Cardiac fibroblast (primary cell): ENCODE results near the gene NOTCH1.

Experiments
- DNase-seq, 2 donors: peaks; one replicate each; pipeline versions ENCODE4 v3.0.0 to v3.0.0-alpha.2; 2010; ENCODE audit warnings: low read depth in 2 of 2
- H3K4me3 ChIP-seq, 2 donors: replicated peaks in 1 of 2; 1 replicate in 1 of 2; 2 replicates in 1 of 2; pipeline ENCODE4 v1.5.1; 2011; ENCODE audit warnings: low read depth in 2 of 2, low read length in 2 of 2, mild to moderate bottlenecking in 2 of 2, moderate library complexity in 1 of 2
- TF ChIP-seq, protein P1 (sequence below): IDR thresholded peaks from one replicate; pipeline ENCODE4 v1.5.1; 2011; ENCODE audit warnings: low read depth, mild to moderate bottlenecking, low read length, inconsistent platforms

The NOTCH1 gene

DNA sequence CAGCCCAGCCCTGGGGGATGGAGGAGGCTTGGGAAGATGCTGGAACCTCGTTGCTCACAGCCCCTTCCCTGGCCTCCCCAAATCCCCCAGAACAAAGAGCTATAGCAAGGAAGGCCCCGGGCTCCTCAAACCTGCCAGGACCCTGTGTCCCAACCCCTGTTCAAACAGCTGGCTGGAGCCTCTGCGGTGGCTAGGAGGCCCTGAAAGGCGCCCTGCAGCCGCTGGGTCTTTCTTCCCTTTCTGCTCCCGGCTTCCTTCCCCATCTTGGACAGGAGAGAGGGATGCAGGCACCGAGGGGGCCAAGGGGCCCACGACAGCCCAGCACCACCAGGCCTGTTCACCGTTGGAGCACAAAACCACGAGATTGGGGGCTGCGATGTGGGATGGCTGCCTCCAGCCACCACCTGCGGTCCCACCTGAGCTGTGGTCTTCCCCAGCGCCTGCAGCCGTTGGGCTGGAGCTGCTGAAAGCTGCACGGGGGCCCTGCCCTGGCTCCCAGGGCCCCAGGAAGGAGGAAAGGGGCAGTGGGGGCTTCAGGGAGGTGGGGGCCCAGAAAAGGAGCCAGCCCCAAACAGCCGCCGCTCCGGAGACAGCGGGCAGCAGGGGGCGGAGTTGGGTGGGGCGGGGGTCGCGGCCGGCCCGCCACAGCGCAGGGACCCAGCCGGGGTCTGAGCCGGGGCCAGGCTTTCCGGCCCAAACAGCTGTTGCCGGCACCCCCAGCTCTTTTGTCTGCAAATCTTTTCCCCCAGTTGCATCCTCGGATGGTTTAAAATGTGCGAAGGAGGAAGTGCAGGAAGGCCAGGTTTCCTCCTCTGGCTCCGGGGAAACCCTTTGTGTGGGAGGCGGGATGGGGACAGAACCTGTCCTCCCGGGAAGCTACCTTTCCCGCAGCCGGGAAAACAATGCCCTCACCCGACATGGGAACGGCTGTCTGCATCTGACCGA, 16.1 kb downstream of the NOTCH1 start:
- no peak for DNase-seq
- H3K4me3 ChIP-seq, result no peak overlapping the region
- TF ChIP-seq, protein P1, sequence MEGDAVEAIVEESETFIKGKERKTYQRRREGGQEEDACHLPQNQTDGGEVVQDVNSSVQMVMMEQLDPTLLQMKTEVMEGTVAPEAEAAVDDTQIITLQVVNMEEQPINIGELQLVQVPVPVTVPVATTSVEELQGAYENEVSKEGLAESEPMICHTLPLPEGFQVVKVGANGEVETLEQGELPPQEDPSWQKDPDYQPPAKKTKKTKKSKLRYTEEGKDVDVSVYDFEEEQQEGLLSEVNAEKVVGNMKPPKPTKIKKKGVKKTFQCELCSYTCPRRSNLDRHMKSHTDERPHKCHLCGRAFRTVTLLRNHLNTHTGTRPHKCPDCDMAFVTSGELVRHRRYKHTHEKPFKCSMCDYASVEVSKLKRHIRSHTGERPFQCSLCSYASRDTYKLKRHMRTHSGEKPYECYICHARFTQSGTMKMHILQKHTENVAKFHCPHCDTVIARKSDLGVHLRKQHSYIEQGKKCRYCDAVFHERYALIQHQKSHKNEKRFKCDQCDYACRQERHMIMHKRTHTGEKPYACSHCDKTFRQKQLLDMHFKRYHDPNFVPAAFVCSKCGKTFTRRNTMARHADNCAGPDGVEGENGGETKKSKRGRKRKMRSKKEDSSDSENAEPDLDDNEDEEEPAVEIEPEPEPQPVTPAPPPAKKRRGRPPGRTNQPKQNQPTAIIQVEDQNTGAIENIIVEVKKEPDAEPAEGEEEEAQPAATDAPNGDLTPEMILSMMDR, result no peak

DNA sequence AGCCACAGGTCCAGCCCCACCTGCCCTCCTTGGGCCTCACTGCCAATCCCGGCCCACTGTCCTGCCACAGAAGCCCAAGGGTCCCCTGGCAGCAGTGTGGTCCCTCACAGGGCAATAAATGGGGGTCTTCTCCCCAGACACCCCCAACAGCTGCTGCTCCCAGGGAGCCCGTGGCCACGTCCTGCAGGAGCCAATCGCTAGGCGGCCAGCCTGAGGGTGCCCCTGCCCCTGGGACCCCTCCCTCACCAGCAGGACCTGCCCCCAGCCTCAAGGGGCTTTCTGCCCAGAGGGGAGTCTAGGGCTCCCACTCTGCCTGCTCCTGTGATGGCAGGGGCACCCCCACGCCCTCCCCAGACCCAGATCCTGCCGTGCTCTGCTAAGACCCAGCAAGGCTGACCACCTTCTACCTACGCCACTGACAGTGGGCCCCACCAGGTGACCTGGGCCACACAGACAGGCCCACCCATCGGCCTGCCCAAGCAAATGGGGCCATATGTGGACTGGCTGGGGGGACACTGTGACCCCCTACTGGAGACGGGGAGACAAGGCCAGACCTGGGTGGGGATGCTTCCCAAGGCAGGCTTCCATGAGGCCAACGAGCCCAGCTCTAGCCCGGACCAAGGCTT, 17.0 kb downstream of the NOTCH1 start:
- no peak for DNase-seq
- TF ChIP-seq, protein P1, result no peak
- H3K4me3 ChIP-seq, result no peak overlapping the region

DNA sequence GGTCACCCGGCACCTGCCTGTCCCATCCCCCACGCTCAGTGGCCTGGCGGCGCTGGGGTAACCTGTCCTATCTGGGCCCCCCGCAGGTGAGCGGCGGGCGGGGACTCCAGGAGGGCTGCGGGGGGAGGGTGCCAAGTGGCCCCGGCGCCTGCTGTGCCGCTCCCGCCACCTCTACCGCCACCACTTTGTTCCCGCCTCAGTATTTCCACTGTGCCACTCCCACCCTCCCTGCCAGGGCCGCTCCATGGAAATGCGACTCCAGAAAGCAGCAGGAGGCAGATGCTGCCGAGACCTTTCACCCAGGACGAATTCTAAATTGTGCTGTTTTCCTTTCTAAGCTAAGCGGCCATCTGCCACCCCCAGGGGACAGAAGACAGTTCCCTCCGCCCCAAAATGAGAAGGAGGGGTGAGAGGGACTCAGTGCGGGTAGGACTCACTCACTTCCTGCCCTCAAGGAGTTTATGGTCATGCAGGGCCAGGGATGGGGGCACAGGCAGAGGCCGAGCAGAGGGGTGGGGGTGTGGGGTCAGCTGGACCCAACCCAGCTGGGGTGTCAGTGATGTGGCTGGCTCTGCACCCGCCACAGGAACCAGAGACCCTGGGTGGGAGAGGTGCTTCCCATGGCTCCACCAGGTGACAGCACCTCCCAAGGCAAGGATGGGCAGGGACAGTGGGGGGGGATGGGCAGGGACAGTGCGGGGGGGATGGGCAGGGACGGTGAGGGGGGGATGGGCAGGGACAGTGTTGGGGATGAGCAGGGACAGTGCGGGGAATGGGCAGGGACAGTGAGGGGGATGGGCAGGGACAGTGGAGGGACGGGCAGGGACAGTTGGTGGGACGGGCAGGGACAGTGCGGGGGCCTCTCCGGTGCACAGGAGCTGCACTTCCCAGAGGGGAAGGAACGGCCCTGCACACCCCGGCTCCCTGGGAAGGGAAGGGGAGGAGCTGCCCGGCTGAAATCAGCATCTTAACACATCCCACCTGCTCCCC, 17.8 kb downstream of the NOTCH1 start:
- DNase-seq, result peak in 1 of 2 donors; percentile 15
- H3K4me3 ChIP-seq, result no peak overlapping the region
- TF ChIP-seq, protein P1, result no peak

DNA sequence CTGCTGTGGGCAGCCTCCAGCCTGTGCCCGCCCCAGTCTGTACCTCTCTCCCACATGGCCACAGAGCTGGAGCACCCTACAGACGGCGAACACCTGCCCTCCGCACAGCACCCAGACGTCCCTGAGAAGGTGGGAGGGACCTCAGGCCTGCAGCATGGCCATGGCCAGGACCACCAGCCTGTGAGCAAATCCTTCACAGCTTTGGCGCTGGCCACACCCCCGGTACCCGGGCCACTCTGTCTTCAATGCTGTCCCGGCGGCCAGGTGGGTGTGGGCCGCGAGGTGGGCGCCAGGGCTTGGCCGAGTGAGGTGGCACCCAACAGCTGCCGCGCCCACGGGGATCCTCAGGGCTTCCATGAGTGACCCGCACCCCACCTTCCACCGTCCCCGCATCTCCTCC, 18.7 kb downstream of the NOTCH1 start:
- DNase-seq, result no peak
- TF ChIP-seq, protein P1, result no peak
- no peak overlapping the region for H3K4me3 ChIP-seq

DNA sequence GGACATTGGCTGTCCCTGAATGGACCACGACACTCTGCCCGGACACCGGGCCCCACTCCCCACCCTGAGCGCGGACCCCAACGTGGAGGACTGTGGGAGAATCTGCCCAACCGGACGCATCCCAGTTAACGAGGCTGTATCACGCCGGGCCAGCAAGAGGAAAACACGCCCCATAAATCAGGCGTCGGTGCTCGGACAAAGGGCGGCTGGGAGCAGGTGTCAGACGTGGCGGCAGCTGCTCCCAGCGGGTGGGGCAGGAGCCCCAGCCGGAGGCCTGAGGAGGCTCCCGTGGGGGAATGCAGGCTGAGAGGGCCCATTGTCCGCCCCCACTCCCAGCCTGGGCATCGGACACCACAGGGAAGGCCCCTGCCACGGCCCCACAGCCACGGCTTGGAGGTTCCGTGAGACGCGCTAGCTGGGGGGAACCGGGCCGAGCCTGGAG, 19.2 kb downstream of the NOTCH1 start:
- TF ChIP-seq, protein P1, result no peak
- no peak overlapping the region for H3K4me3 ChIP-seq
- no peak for DNase-seq

DNA sequence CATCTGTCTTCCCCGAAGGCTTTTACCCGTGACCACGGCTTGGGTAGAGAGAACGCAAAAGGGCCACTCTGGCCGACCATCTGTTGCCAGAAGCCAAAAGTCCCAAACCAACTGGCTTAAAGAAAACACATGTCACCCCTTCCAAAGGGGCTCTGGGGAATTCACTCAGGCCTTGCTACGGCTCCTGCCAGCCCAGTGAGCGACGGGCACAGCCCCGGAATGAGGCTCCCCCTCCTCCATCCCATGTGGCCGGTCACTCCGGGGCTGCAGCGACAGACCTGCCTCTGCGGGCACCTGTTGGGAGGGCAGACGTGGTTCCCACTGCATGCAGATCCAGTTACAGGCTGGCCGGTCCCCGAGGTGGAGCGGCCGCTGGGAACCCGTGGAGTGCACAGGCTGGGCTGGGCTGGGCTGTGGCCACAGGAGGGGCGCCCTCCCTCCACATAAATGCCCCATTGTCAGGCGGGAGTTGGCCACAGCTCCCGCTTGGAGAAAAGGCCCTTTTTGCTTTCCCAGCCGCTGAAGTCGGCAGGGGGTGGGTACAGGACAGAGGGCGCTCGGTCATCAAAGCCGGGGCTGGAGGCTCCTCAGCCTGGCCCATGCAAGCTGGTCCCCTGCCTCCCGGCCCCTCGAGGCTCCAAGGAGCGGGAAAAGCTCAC, 19.9 kb downstream of the NOTCH1 start:
- no peak for DNase-seq
- no peak overlapping the region for H3K4me3 ChIP-seq
- TF ChIP-seq, protein P1, result no peak
